Measurements from ENCODE around the gene CLASP2.

Gene CLASP2

DNA sequence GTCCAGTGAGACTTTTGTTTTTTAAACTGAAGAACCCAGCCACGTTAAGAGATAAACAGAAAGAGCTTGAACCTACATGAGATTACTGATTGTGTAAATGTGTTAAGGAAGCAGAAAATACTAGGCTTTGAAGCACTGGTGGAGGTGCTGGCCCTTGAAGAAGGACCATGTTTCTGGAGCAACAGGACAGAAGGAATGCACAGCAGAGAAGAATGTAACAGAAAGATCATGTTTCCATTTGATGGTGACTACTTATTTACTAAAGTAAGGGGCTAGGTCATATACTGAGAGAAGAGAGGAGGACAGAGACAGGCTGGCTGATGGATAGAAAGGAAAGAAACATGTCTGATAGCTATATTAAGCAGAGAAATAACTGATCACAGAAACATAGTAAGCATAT lies 88.8 kb downstream of the CLASP2 start:
- TF ChIP-seq, protein P1, sequence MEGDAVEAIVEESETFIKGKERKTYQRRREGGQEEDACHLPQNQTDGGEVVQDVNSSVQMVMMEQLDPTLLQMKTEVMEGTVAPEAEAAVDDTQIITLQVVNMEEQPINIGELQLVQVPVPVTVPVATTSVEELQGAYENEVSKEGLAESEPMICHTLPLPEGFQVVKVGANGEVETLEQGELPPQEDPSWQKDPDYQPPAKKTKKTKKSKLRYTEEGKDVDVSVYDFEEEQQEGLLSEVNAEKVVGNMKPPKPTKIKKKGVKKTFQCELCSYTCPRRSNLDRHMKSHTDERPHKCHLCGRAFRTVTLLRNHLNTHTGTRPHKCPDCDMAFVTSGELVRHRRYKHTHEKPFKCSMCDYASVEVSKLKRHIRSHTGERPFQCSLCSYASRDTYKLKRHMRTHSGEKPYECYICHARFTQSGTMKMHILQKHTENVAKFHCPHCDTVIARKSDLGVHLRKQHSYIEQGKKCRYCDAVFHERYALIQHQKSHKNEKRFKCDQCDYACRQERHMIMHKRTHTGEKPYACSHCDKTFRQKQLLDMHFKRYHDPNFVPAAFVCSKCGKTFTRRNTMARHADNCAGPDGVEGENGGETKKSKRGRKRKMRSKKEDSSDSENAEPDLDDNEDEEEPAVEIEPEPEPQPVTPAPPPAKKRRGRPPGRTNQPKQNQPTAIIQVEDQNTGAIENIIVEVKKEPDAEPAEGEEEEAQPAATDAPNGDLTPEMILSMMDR (IDR thresholded peaks at IDR 0.05): no peak

DNA sequence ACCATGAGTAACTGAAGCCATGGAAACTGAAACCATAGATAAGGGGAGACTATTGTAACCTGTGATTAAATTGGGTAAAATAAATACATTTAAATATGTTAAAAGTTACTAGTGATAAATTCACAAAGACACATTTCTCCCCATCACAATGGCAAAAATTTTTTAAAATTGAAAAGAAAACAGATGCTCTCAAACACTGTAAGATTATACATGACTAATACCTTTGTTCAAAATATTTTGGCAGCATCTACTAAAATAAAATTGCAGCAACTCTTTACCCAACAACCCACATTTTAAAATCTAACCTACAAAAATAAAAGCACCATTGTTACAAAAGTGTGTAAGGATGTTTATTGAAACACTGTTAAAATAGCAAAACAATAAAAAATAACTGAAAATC lies 93.3 kb downstream of the CLASP2 start:
- TF ChIP-seq, protein P1 (IDR thresholded peaks at IDR 0.05): no peak

DNA sequence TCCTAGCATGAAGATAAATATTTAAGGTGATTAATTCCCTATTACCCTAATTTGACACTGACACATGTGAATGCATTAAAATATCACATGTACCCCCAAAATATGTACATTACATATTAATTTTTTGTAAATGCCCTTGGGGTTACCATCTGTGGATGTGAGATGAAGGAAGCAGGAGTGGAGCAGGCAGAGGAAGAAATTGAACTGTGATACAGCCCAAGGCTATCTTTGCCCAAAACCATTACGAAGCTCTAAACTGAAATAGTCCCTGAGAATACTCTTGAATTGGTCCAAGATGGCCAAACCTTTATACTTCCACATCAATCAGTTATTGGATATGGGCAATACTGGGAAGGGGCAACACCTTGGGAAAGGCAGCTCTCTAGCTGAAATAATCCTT lies 105.0 kb downstream of the CLASP2 start:
- TF ChIP-seq, protein P1 (IDR thresholded peaks at IDR 0.05): no peak

DNA sequence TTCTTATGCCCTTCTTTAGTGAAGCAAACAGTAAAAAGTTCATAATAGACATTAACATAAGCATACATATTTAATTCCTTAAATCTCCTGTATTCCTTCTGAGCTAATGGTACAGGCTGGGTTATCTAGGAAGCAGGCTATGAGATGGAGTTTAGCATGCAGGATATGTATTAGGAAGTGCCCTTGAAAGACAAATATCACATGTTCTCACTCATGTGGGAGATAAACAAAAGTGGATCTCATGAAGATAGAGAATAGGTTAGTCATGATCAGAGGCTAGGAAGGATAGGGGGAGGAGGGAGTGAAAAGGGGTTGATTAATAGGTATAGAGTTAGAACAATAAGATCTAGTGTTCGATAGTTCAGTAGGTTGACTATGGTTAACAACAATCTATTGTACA lies 105.4 kb downstream of the CLASP2 start:
- TF ChIP-seq, protein P1 (IDR thresholded peaks at IDR 0.05): no peak

DNA sequence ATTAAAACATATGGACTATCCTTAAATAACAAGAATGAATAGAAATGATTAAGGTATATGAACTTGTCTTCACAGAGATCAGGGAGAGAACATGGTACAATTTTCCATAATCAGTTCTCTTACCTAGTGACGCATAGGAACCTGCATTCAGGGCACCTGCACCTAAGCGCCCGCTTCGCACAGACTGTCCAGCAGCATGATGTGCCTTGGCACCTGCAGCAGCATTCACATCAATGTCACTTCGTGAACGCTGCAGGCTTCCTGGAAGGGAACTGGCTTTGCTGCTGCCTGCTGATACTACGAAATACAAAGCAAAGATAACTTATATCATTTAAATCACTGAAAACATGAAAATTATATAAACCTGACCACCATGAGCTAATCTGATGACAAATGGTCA lies 115.2 kb downstream of the CLASP2 start:
- TF ChIP-seq, protein P1 (IDR thresholded peaks at IDR 0.05): no peak

DNA sequence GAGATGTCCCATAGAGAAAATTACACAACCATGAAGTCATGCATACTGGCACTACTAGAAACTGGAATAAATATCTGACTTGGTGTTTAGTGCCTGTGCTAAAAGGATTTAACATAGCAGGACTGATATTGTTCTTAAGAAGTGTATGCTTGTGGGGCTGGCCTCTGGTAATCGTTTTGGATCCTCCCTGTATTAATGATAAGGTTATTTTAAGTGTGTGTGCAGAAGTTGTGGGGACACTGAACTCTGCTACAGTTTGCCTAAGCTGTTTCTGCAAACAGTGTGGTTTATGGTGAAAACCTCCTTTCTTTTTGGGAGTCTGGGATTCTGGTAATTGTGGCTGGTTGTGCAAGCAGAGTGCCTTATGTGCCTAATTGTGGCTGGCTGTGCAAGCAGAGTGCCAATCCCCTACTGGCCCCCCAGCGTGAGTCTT lies 120.8 kb downstream of the CLASP2 start:
- TF ChIP-seq, protein P1 (IDR thresholded peaks at IDR 0.05): no peak

DNA sequence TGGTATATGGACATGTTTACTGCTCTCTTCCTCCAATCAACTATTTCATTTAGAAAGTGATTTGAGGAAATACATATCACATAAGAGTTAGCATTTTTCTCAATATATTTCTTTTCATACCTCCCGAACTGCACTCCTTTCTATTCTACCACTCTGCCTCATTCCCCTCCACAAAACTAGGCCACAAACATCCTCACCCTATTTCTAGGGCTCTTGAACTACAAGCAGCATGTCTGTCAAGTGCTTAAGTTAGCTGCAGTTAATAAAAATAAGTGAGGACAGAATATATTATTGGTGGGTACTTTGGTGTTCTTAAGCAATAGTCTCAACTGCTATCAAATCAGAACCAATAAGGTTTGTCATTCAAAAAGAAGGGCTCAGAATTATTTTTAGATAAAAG lies 125.1 kb downstream of the CLASP2 start:
- TF ChIP-seq, protein P1 (IDR thresholded peaks at IDR 0.05): no peak

DNA sequence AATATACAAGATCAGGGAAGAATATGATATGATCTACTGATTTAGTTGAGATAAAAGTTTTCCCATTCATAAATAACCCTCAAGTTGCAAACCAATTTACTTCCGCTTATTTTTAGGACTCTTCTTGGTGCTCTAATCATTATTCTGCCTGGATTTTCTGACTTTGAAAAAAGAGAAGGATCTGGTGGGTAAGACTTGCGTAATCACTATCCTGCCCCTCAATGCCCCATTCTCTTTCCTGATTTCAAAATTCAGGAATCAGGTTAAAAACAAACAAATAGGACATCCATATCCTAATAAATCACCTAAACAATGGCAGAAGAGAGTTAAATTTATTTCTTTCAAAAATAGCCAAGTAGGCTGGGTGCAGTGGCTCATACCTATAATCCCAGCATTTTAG lies 127.5 kb downstream of the CLASP2 start:
- TF ChIP-seq, protein P1 (IDR thresholded peaks at IDR 0.05): no peak

All from LNCAP (cell line).